ENCODE results near the gene DLK1.

DLK1 gene

GRCh38 chr14:100773331-100774163 is 46.9 kb downstream of the DLK1 start:
- no peak for DNase-seq (ENCODE audit: low spot score)
- no peak for TF ChIP-seq CTCF (IDR thresholded peaks at IDR 0.05; ENCODE audit: extremely low read depth, insufficient read depth, missing control alignments)
- in situ Hi-C loops (cut with MboI; ENCODE audit: low pct_unique_long_range_greater_than_20kb, low sequenced_read_pairs, unreplicated experiment) = no loop called here

GRCh38 chr14:100774164-100774537 is 47.5 kb downstream of the DLK1 start:
- peak; percentile 8 for DNase-seq (ENCODE audit: low spot score)
- in situ Hi-C loops (cut with MboI; ENCODE audit: low pct_unique_long_range_greater_than_20kb, low sequenced_read_pairs, unreplicated experiment) = no loop called here
- TF ChIP-seq CTCF (IDR thresholded peaks at IDR 0.05; ENCODE audit: extremely low read depth, insufficient read depth, missing control alignments) = no peak

- TF ChIP-seq CTCF (IDR thresholded peaks at IDR 0.05; ENCODE audit: extremely low read depth, insufficient read depth, missing control alignments) = no peak
- in situ Hi-C loops (cut with MboI; ENCODE audit: low pct_unique_long_range_greater_than_20kb, low sequenced_read_pairs, unreplicated experiment) = no loop called here
- peak; percentile 18 for DNase-seq (ENCODE audit: low spot score)
These were observed 48.7 kb downstream of the DLK1 start for GRCh38 chr14:100775351-100775830.

GRCh38 chr14:100775831-100776591 is 49.3 kb downstream of the DLK1 start:
- in situ Hi-C loops (cut with MboI; ENCODE audit: low pct_unique_long_range_greater_than_20kb, low sequenced_read_pairs, unreplicated experiment) = no loop called here
- DNase-seq (ENCODE audit: low spot score) = peak; percentile 9
- TF ChIP-seq CTCF (IDR thresholded peaks at IDR 0.05; ENCODE audit: extremely low read depth, insufficient read depth, missing control alignments) = no peak

- no peak for TF ChIP-seq CTCF (IDR thresholded peaks at IDR 0.05; ENCODE audit: extremely low read depth, insufficient read depth, missing control alignments)
- in situ Hi-C loops (cut with MboI; ENCODE audit: low pct_unique_long_range_greater_than_20kb, low sequenced_read_pairs, unreplicated experiment) = no loop called here
- DNase-seq (ENCODE audit: low spot score) = peak; percentile 12
These were observed 50.1 kb downstream of the DLK1 start for GRCh38 chr14:100776681-100777365.

GRCh38 chr14:100777366-100777817 is 50.7 kb downstream of the DLK1 start:
- DNase-seq (ENCODE audit: low spot score) = peak; percentile 11
- in situ Hi-C loops (cut with MboI; ENCODE audit: low pct_unique_long_range_greater_than_20kb, low sequenced_read_pairs, unreplicated experiment) = no loop called here
- no peak for TF ChIP-seq CTCF (IDR thresholded peaks at IDR 0.05; ENCODE audit: extremely low read depth, insufficient read depth, missing control alignments)

Measured in GM13977 (cell line).